Gastroesophageal sphincter (tissue), 3 donors: ENCODE measurements around the gene CASK.

Experiments used
- CTCF ChIP-seq, 4 experiments: fragments of 200-600 bp in 2 of 4; fragments of 450-650 bp in 2 of 4; sonication (generic) in 1 of 4; IDR thresholded peaks; one replicate each; pipeline ENCODE4 v1.5.1; 2017 to 2019; ENCODE audit warnings: antibody characterized with exemption in 4 of 4, mild to moderate bottlenecking in 2 of 4, moderate library complexity in 2 of 4
- EP300 ChIP-seq: sonication (generic); formaldehyde crosslinking; IDR thresholded peaks from one replicate; pipeline ENCODE4 v1.6.1; 2017; ENCODE audit warnings: antibody characterized with exemption, mild to moderate bottlenecking

DNA sequence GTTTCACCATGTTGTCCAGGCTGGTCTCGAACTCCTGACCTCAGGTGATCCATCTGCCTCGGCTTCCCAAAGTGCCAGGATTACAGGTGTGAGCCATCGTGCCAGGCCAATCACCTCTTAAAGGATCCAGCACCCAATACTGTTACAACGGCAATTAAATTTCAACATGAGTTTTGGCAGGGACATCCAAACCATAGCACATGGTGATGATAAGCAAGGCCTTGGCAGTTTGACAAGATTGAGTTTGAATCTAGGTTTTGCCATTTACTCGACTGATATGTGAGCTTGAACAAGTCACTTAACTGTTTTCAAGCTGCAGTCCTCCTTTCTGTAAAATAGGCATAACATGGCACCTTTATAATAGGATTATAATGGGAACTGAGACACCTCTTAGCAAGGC is 115.3 kb downstream of the CASK start:
- TF ChIP-seq CTCF (IDR thresholded peaks at IDR 0.05), result no peak
- no peak for TF ChIP-seq EP300
